Central memory CD4-positive, alpha-beta T cell (primary cell): Measurements from ENCODE around the gene APOC3.
"Not testable (repeated sequence)": the region's sequence is repeated elsewhere in the genome, so short reads cannot be mapped to it uniquely, and the experiment has no call there.

ENCODE experiments used
- DNase-seq: peaks from one replicate; pipeline ENCODE4 v3.0.0; 2022
- total RNA-seq, 3 experiments: gene quantifications; one replicate each; lab custom pipeline; 2026; lab: John Stamatoyannopoulos, UW

Gene APOC3
- total RNA-seq, result 0 reads per million in 3 experiments

DNA sequence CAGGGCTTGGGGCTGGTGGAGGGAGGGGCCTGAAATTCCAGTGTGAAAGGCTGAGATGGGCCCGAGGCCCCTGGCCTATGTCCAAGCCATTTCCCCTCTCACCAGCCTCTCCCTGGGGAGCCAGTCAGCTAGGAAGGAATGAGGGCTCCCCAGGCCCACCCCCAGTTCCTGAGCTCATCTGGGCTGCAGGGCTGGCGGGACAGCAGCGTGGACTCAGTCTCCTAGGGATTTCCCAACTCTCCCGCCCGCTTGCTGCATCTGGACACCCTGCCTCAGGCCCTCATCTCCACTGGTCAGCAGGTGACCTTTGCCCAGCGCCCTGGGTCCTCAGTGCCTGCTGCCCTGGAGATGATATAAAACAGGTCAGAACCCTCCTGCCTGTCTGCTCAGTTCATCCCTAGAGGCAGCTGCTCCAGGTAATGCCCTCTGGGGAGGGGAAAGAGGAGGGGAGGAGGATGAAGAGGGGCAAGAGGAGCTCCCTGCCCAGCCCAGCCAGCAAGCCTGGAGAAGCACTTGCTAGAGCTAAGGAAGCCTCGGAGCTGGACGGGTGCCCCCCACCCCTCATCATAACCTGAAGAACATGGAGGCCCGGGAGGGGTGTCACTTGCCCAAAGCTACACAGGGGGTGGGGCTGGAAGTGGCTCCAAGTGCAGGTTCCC is at the start of gene APOC3:
Gene APOC3 (plus strand): TSS at position 383 of the 659 bp plus-strand sequence. CDS start 676 bp downstream, outside the sequence.
- DNase-seq, result no peak

DNA sequence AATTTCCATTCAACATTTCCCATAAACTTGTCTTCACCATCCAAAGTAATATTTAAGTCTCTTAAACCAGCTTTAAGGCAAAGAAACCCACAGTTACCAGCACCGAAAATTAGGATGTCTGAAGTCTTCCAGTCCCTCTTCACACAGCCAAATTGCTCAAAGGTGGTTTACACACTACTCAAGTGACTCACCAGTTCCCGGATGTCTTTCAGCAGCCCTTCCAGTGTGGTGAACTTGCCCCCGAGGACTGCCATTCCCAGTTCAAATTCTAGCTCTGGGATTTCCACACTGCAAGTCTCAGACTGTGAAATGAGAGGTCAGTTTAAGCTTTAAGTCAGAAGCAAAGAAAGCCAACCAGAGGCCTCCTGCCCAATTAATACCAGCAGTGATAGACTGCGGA is 47.0 kb upstream of the APOC3 start:
- no peak for DNase-seq

DNA sequence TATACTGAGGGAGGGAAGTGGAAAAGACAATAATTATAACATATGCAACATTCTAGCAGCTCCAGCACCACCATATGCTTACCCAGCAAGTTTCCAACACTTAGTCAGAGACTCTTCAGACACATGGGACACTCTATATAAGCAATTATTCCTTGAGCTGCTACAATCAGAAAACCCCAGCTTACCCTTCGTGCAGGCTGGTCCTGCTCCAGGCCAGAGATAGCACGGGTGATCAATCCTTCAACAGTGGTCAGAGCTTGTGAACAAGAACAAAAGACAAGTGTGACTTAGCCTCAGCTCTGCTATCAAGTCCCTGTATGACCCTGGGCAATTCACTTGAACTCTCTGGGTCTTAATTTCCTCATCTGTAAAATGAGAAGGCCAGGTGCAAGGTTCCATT is 43.4 kb upstream of the APOC3 start:
- no peak for DNase-seq

DNA sequence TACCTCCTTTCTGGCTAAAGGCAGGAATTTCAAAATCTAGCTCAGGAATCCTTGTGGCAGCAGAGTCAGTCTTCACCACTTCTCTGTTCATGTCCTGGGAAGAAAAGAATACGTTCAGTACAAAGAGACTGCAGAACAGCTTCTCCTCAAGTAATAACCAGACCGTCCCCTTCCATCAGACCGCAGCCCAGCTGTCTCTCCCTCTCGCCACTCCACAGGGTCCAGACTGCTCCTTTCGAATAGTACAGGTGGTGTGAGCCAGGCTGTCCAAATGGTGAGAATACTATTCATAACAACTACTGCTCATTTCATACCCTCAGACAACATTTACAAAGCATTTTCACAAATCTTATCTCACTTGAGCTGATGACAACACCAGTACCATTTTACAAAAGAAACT is 42.7 kb upstream of the APOC3 start:
- DNase-seq, result no peak

DNA sequence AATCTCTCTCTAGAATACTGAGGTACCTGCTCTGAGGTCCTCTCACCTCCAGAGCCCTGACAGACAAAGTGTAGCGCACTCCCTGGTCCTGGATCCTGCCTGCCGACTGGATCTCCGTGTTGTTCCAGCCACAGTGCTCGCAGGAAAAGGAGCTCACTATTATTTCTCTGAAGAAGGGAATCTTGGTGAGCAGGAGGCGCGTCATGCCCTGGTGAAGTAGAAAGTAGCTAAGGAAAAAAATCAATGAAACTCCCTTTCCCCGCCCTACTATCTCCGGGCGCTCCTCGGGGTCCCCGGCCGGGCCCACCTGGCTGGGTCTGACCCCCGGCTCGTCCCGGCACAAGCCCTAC is 42.3 kb upstream of the APOC3 start:
- no peak for DNase-seq

DNA sequence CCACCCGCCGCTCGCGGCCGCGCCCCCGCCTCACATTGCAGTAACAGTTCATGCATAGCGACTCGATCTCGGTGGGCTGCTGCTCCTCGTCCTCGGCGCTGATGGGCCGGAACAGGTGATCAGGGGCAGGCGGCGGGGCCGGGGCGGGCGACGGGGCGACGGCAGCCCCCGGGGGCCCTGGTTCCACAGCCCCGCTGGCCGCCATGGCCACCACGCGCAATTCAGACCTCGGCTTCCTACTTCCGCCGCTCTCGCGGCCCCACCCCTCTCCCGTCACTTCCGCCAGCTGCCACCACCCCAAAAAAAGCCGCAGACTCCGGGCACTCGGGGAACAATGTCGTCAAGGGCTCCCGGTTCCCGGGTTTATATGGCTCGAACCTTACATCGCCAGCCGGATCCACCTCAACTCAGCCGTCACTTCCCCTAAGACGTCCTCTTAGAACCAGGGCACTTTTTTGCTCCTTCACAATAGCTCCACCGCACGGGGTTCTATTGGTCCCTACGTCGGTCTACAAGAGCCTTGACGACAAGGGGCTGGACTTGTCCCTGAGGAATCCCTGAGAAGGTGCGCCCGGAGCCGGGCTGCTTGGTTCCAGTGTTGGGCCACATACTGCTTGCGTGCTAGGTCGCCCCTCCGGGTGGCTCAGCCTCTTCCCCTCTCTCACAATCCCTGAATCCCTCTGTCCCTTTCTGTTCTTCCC is 41.8 kb upstream of the APOC3 start, which contains the start of gene ZPR1:
Gene ZPR1 (minus strand): TSS at position 238 of the 701 bp plus-strand sequence. CDS start 33 bp downstream, at position 205.
- peak; percentile 86 for DNase-seq

DNA sequence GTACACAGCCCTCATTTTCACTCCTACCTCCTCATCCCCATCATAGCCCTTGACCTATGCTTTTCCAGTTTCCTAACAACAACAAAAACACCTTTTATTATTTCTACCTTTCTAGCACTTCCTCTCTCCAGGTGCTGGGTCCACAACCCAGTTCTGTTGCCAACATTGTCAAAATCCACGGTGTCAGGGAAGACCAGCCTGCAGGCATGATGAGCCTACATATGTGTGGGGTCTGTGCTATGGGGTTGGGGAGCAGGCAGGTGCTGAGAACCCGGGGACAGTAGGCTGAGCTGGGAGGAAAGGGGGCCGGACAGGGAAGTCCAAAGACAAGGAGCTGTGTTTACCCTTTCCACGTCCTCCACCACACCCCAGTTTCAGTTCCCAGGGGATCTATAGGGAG is 41.2 kb upstream of the APOC3 start:
- DNase-seq, result no peak

DNA sequence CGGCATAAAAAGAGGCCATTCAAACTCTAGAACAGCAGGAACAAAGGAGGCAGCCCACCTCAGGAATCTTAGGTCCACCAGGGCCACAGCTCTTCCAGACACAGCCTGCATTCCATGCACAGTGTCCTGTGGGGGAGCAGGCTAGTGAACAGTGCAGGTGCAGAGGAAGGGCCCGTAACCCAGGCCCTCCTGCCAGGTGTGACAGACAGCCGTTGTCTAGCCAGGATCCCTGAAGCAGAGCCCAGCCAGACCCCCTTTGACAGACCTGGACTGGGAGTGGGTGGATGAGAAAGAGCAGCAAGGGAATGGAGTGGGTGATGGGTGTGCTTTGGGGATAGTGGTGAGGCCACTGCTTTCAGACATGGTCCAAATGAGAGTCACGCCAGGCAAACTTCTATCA is 40.7 kb upstream of the APOC3 start:
- DNase-seq, result no peak

DNA sequence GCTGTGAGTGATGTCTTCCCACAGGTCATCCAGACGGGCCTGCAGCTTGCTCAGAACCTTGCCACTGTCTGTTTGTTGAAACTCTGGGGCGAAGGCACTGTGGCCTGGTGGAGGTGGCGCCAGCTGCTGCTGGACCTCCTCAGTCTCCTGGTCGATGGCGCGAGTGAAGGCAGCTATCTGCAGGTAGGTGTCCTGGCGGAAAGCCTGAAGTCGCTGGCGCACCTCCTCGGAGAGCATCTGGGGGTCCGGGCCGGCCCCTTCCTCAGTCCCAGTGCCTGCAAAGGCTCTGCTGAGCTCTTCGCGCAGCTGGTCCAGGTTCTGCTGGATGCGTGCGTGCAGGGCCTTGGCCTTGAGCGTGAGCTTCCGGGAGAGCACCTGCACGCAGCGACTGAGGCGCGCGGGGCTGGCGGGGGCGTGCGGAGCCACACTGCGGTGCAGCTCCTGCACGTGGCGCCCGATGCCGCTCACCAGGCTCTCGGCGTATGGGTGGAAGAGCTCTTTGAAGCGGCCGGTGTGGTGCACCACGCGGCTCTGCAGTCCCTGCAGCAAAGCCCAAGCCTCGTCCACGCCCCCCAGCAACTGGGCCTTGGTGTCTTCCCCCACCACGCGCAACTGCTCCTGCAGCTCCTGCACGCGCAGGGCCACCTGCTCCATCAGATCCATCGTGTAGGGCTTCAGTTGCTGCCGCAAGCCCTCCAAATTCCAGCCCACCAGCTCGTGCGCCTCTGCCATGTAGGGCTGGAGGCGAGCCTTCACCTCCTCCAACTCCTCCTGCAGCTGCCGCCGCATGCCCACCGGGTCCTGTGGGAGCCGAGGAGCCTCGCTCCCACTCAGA is 39.3 kb upstream of the APOC3 start:
- DNase-seq, result no peak

DNA sequence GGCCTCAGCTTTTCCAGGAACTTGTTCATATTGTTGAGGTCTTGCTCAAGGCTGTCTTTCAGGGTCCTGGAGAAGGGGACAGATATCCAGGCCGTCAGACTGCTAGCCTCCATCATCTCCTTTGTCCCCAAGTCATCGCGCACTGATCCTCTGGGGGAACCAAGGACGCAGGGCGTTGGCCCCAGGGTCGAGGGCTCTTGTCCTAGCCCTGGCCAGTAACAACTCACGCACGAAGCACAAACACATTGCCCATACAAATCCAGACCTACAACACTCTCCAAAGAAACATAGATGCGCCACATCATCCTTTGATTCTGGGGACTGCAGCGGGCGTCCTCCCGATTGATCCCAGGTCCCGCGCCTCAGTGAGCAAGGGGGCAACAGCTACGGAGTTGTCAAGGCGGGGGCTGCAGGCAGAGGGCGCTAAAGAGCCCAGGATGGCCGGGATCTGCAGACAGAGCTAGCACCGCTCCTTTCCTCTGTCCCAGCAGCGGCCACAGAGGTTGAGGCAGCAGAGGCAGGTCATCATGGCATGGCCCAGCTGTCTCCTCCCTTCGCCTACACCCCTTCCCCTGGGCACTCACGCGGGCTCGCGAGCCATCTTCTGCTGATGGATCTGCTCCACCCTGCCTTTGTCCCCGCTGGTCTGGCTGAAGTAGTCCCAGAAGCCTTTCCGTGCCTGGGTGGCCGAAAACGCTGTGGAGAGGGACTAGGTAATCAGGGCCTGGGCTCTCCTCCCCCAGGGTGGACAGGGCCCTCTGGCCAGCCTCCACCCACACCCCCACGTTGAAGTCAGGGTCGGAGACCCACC is 38.5 kb upstream of the APOC3 start:
- peak; percentile 67 for DNase-seq

DNA sequence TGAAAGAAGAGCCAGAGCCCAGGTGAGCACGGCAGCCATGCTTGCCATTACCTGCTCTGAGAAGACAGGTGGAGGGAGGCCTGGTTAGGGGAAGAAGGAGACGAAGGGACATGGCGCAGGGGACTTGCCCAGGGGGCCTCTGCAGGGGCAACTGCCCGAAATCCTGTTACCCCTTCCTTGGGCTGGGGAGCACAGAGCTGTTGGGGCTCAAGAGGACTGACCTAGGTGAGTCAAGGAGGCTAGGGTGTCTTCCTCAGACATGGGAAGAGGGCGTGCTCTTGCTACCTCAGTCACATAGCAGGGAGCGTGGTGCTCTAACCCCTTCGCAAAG is 37.9 kb upstream of the APOC3 start, which contains the start of gene APOA5:
Gene APOA5 (minus strand): TSS at position 67 of the 331 bp plus-strand sequence. CDS start 19 bp downstream, at position 48.
- no peak for DNase-seq

DNA sequence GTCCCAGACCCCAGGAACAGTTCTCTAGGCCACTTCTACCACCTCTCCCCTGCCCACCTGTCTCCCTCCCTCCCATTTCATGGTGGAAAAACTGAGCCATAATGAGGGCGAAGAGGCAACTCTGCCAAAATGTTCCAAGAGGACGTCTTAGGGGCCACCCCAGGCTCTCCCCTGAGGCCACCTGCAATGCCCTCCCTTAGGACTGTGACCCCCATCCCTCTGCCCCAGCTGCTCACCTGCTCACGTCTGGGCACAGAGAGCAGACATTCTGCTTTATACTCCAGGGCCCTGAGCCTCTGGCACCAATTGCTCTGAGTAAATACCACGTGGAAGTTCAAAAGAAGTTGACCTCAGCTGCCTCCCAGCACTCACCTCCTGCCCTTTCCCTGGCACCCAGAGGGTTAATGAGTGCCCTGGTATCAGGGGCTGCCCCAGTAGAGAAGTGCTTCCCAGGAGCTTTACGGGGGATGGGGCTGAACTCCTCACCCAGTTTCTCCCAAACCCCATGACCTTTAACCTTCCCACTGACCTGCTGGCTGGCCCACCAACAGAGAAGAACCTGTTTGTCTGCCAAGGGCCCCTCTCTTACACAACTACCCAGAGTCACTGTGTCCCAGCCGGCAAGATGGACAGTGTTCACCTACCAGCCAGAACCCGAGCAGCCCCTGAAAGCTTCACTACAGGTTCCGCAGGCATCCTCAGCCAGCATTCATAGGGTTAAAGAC is 37.4 kb upstream of the APOC3 start:
- no peak for DNase-seq

DNA sequence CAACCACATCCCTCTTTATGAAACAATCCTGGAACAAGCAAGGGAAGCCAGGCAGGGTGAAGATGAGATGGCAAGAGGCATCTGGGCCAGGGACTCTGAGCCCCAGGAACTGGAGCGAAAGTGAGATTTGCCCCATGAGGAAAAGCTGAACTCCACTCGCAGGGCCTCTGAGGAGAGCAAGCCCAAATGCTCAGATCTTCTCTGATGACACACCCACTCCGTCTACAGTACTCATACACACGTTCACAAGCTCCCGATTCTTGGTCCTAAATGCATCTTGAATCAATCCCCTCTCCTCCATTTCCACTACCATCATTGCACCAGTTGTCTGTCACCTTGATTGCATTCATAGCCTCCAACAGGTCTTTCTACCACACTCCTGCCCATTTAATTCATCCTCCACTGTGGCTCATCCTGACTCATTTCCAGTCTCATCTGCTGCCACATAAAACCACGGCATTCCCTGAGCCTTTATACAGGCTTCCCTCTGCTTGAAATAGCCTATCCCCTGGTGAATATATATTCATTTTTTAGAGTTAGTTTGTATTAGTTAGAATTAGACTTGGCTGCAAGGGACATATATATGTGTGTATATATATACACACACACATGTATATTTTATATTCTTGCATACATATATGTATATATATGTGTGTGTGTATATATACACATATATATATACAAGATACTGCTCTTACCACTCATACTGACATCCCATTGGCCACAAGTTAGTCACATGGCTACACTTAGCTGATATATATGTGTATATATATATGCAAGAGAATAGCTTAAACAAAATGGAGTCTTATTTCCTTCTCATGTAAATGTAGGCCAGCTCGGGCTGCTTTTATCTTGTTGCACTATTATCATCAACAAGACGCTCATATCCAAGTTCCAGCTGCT is 36.6 kb upstream of the APOC3 start:
- DNase-seq, result no peak

DNA sequence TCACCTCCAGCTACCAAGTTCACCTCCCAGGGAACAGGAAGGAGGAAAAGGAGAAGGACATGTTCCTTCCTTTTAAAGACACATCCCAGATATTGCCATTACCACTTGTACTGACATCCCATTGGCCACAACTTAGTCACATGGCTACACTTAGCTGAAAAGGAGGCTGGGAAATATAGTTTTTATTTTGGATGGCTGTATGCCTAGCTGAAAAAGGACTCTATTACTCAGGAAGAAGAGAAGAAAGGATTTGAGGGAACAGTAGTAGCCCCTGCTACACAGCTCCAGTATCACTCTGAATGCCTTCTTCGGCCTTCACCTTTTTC is 36.0 kb upstream of the APOC3 start:
- DNase-seq, result no peak

DNA sequence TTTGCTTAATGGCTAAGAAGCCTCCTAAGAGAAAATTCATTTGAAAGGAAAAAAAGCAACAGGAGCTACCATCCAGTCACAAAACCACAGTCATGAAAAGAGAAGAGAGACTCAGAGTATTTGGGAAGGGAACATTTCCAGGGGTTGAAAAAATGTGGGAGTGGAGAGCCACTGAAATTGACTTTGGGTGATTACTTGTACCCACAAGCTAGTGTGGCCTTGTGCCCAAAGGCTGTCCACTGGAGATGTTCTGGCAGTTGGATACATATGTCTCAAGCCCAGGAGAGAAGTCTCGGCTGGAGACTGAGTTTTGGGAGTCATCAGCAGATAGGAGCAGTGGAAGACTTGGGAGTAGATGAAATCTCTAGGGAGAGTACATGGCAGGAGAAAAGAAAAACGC is 34.9 kb upstream of the APOC3 start:
- DNase-seq, result no peak

DNA sequence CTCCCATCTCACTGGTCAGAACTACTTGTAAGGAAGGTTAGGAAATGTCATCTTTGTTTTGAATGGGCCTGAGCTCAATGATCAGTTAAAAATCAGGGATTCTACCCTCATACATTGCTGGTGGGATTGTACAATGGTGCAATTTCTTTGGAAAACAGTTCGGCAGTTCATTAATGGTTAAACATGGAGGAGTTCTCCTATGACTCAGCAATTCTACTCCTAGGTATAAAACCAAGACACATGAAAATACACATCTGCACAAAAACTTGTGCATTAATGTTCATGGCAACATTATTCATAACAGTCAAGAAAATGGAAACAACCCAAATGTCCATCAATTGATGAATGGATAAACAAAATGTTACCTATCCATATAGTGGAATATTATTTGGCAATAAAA is 33.2 kb upstream of the APOC3 start:
- no peak for DNase-seq

DNA sequence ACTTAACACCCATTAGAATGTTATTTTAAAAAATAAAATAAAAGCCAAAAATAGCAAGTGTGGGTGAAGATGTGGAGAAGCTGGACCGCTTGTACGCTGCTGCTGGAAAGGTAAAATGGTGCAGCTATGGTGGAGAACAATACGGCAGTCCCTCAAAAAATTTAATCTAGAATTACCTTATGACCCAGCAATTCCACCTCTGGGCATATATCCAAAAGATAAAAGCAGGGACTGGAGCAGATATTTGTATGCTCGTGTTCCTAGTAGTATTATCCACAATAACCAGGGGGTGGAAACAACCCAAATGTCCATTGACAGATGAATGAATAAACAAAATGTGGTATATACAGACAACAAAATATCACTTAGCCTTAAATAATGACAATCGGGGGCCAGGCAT is 31.9 kb upstream of the APOC3 start:
- no peak for DNase-seq

DNA sequence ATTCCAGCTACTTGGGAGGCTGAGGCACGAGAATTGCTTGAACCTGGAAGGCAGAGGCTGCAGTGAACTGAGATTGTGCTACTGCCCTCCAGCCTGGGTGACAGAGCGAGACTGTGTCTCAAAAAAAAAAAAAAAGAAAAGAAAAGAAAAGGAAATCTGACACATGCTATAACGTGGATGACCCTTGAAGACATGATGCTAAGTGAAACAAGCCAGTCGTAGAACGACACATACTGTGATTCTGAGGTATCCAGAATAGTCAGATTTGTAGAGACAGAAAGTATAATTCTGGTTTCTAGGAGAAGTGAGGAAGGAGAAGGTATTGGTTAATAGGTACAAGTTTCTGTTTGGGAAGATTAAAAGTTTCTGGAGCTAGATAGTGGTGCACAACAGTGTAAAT is 31.3 kb upstream of the APOC3 start:
- no peak for DNase-seq

DNA sequence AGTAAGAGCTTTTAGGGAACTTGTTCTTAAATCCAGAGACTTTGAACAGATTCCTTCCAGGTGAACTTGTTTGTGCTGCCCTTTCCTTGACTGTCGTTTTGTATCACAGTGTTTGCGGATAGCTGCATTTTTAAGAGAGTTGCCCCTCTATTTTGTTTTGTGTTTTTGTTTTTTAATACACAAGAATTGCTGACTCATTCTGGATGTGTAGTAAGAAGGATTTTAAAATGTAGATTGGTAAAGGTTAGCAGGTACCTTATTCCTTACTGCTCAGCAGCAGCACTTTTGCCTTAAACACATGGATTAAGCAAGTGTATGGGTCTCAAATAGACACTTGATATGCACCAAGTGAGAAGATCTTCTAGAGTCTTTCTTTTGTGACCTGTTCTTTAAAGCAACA is 29.1 kb upstream of the APOC3 start:
- DNase-seq, result no peak

DNA sequence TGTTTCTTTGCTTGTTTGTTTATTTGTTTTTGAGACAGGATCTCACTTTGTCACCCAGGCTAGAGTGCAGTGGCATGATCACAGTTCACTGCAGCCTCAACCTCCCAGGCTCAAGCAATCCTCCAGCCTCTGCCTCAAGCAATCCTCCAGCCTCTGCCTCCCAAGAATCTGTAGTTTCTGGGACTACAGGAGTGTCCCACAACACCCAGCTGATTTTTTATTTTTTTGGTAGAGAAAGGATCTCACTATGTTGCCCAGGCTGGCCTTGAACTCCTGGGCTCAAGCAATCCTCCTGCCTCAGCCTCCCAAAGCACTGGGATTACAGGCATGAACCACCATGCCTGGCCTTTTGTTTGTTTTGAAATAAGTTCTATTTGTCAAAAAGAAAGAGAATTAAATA is 28.0 kb upstream of the APOC3 start:
- DNase-seq, result not testable (repeated sequence)

DNA sequence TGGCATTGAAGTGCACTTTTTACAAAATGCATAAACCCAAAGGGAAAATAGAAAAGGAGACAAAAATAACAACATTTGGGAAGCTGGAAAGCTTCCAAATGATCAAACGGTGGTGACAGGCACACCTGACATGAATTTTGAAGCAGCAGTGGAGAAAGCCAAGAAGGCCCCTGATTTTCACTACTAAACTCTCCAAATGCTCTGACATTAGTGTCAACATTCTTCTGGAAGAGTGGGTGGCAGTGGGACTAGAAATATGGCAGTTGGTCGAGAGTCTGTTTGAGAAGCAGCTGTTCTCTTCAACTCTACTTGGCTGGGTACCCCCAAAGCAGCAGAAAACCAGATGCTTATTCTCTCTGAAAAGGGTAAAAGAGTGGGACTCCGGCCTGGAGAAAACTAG is 25.7 kb upstream of the APOC3 start:
- DNase-seq, result no peak
